ENCODE measurements around the gene CAPN9. TPM values are rescaled to one million over a fixed set of nuclear protein-coding genes. Genes with fewer than 3 reads are reported as not detected.
A peak's percentile ranks its signal among the peaks of the same experiment; 100 is the strongest.

CAPN9 gene
- total RNA-seq, 4 donors from 2014 or later = not detected

- 46 to 59% methylated on average over 6 to 7 of the region's 7 CpGs for WGBS, 2 donors
- no peaks in the 10 kb centered on the region for H3K27me3 ChIP-seq
- peak overlapping the region in 1 of 3 donors; percentile 23 for H3K27ac ChIP-seq
- peaks cover 9 to 48% of the 10 kb centered on the region in 2 donors for H3K4me1 ChIP-seq
- intact Hi-C loops (cut with DNase I) = no loop called here
- TF ChIP-seq POLR2A (IDR thresholded peaks at IDR 0.05) (no peak), CTCF (IDR thresholded peaks at IDR 0.05) (no peak)
- no peaks in the 10 kb centered on the region for H3K36me3 ChIP-seq
- no peaks in the 10 kb centered on the region for H3K9me3 ChIP-seq
- DNase-seq = peak; percentile 61 to 66
- H3K4me3 ChIP-seq (replicated peaks in 1 of 3) = no peak overlapping the region
Measured at GRCh38 chr1:230827081-230827681, 80.0 kb downstream of the CAPN9 start.

GRCh38 chr1:230827801-230828200, 80.6 kb downstream of the CAPN9 start:
- peaks cover 9 to 44% of the 10 kb centered on the region in 2 donors for H3K4me1 ChIP-seq

GRCh38 chr1:230828421-230828820, 81.2 kb downstream of the CAPN9 start:
- Histone ChIP-seq H3K9me3 (no peaks in the 10 kb centered on the region), H3K27me3 (no peaks in the 10 kb centered on the region), H3K27ac (peak overlapping the region in 1 of 3 donors; percentile 23), H3K36me3 (no peaks in the 10 kb centered on the region), H3K4me3 (replicated peaks in 1 of 3) (no peak overlapping the region), H3K4me1 (peaks cover 9 to 39% of the 10 kb centered on the region in 2 donors)
- no peak for TF ChIP-seq CTCF (IDR thresholded peaks at IDR 0.05)
- TF ChIP-seq POLR2A (IDR thresholded peaks at IDR 0.05) = no peak
- WGBS, 2 donors = 87 to 93% methylated on average over 4 of the region's 4 CpGs
- intact Hi-C loops (cut with DNase I) = no loop called here
- no peak for DNase-seq

More at GRCh38 chr1:230827801-230828200, 80.6 kb downstream of the CAPN9 start:
- no peaks in the 10 kb centered on the region for H3K9me3 ChIP-seq
- TF ChIP-seq POLR2A (IDR thresholded peaks at IDR 0.05) = no peak
- no peak for TF ChIP-seq CTCF (IDR thresholded peaks at IDR 0.05)
- WGBS, 2 donors = 65 to 75% methylated on average over 5 of the region's 5 CpGs
- H3K36me3 ChIP-seq = no peaks in the 10 kb centered on the region
- no peaks in the 10 kb centered on the region for H3K27me3 ChIP-seq
- intact Hi-C loops (cut with DNase I) = no loop called here
- no peak overlapping the region for H3K4me3 ChIP-seq (replicated peaks in 1 of 3)
- no peak for DNase-seq
- peak overlapping the region in 1 of 3 donors; percentile 23 for H3K27ac ChIP-seq

- no peaks in the 10 kb centered on the region for H3K27me3 ChIP-seq
- DNase-seq = no peak
- intact Hi-C loops (cut with DNase I) = no loop called here
- H3K4me1 ChIP-seq = peaks cover 9 to 11% of the 10 kb centered on the region in 2 donors
- no peaks in the 10 kb centered on the region for H3K36me3 ChIP-seq
- no peak overlapping the region for H3K27ac ChIP-seq
- WGBS, 2 donors = 37 to 59% methylated on average over 1 of the region's 1 CpG
- no peaks in the 10 kb centered on the region for H3K9me3 ChIP-seq
- TF ChIP-seq POLR2A (IDR thresholded peaks at IDR 0.05) = no peak
- TF ChIP-seq CTCF (IDR thresholded peaks at IDR 0.05) = no peak
- H3K4me3 ChIP-seq (replicated peaks in 1 of 3) = no peak overlapping the region
Measured at GRCh38 chr1:230831771-230832170, 84.6 kb downstream of the CAPN9 start.

- intact Hi-C loops (cut with DNase I) = no loop called here
- no peaks in the 10 kb centered on the region for H3K27me3 ChIP-seq
- DNase-seq = no peak
- peaks cover 4% of the 10 kb centered on the region in 2 donors for H3K4me1 ChIP-seq
- no peaks in the 10 kb centered on the region for H3K9me3 ChIP-seq
- no peak for TF ChIP-seq CTCF (IDR thresholded peaks at IDR 0.05)
- no peak for TF ChIP-seq POLR2A (IDR thresholded peaks at IDR 0.05)
- no peak overlapping the region for H3K4me3 ChIP-seq (replicated peaks in 1 of 3)
- no peak overlapping the region for H3K27ac ChIP-seq
- WGBS, 2 donors = 65 to 89% methylated on average over 1 of the region's 1 CpG
- H3K36me3 ChIP-seq = no peaks in the 10 kb centered on the region
Measured at GRCh38 chr1:230832476-230832875, 85.3 kb downstream of the CAPN9 start.

Data from thyroid gland (tissue), 4 donors.